ENCODE measurements around the gene IRF2BPL.

Gene IRF2BPL

GRCh38 chr14:76986231-76986565 is 42.3 kb downstream of the IRF2BPL start:
- no peak for DNase-seq (ENCODE audit: low read depth in 3 of 3)

- no peak for DNase-seq (ENCODE audit: low read depth in 3 of 3)
Observed at GRCh38 chr14:76985540-76986230, 42.8 kb downstream of the IRF2BPL start.

GRCh38 chr14:76984787-76985375 is 43.6 kb downstream of the IRF2BPL start:
- DNase-seq (ENCODE audit: low read depth in 3 of 3), result no peak

- no peak for DNase-seq (ENCODE audit: low read depth in 3 of 3)
Observed at GRCh38 chr14:76984297-76984696, 44.2 kb downstream of the IRF2BPL start.

GRCh38 chr14:76981670-76982069 is 46.8 kb downstream of the IRF2BPL start:
- DNase-seq (ENCODE audit: low read depth in 3 of 3), result no peak

GRCh38 chr14:76977793-76978720 is 50.5 kb downstream of the IRF2BPL start:
- DNase-seq (ENCODE audit: low read depth in 3 of 3), result peak; percentile 63 to 86 (median 83)

- no peak for DNase-seq (ENCODE audit: low read depth in 3 of 3)
Observed at GRCh38 chr14:76976240-76977005, 52.1 kb downstream of the IRF2BPL start.

GRCh38 chr14:76975812-76976211 is 52.7 kb downstream of the IRF2BPL start:
- no peak for DNase-seq (ENCODE audit: low read depth in 3 of 3)

- DNase-seq (ENCODE audit: low read depth in 3 of 3), result no peak
Observed at GRCh38 chr14:76975051-76975450, 53.5 kb downstream of the IRF2BPL start.

Data from stimulated activated CD4-positive, alpha-beta T cell treated with anti-CD3 and anti-CD28 coated beads, TNF-alpha, amount 100 ng/mL, for 4 hours (primary cell).